ENCODE measurements around the gene TTC28.

DNA sequence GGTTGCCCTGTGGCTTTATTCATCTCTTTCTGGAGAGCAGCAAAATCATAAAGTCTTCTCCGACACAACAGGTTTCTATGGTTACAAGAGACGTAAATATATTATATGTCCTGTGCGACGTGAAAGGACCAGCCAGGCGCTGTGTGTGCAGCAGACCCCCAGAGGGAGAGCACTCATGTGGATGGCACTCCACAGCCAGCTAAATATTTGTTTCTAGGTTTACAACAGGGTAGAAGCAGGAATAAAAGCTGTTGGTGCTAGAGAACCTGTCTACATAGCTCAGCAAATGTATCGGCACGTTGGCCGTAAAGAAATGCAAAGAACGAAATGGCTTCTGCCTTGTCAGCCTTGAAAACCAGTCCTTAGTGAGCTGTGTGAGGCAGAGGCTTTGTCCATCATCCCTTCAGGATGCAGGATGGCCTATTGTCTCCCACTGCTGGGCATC is 626.8 kb downstream of the TTC28 start:
- TF ChIP-seq, protein P1, sequence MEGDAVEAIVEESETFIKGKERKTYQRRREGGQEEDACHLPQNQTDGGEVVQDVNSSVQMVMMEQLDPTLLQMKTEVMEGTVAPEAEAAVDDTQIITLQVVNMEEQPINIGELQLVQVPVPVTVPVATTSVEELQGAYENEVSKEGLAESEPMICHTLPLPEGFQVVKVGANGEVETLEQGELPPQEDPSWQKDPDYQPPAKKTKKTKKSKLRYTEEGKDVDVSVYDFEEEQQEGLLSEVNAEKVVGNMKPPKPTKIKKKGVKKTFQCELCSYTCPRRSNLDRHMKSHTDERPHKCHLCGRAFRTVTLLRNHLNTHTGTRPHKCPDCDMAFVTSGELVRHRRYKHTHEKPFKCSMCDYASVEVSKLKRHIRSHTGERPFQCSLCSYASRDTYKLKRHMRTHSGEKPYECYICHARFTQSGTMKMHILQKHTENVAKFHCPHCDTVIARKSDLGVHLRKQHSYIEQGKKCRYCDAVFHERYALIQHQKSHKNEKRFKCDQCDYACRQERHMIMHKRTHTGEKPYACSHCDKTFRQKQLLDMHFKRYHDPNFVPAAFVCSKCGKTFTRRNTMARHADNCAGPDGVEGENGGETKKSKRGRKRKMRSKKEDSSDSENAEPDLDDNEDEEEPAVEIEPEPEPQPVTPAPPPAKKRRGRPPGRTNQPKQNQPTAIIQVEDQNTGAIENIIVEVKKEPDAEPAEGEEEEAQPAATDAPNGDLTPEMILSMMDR (IDR thresholded peaks at IDR 0.05), result no peak
- TF ChIP-seq EZH2phosphoT487 (IDR thresholded peaks at IDR 0.05) (no peak), EZH2 (IDR thresholded peaks at IDR 0.05) (no peak)
